ENCODE data around the gene C11orf21.

The C11orf21 gene

DNA sequence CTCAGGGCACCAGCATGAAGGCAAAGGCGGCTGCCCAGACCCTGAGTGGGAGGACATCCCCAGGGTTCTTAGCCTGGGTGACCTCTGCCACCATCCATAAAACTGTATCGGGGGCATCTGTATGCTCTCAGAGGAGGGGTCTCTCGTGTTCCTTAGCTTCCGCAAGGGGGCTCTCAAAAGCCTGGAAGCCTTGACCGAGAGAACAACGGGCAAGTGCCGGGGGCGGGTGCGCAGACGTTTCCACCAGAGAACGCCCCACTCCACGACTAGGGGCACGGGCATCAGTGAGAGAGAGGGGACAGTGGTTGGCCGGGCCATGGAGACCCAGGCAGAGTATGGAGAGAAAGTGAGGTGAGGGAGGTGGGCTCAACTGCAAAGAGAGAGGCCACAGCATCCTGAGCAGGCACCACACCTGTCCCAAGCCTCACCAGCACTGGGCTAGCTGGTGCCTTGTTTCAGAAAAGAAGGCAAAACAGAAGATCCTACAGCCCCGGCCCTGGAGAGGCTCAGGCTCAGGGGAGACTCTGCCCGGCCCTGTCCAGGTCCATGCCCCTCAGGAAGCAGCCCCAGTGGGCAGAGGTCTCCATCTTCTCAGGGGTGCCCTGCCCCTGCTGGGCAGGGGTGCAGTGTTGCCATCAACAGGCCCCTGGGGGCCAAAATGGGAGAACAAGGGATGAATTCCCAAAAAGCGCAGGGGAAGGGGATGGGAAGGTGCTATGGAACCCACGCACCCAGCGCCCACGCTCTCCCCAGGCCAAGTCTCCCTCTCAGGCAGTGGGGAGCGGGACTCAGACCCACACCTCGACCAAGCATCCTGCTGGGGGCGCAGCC is 6.0 kb upstream of the C11orf21 start:
- no peak for DNase-seq

DNA sequence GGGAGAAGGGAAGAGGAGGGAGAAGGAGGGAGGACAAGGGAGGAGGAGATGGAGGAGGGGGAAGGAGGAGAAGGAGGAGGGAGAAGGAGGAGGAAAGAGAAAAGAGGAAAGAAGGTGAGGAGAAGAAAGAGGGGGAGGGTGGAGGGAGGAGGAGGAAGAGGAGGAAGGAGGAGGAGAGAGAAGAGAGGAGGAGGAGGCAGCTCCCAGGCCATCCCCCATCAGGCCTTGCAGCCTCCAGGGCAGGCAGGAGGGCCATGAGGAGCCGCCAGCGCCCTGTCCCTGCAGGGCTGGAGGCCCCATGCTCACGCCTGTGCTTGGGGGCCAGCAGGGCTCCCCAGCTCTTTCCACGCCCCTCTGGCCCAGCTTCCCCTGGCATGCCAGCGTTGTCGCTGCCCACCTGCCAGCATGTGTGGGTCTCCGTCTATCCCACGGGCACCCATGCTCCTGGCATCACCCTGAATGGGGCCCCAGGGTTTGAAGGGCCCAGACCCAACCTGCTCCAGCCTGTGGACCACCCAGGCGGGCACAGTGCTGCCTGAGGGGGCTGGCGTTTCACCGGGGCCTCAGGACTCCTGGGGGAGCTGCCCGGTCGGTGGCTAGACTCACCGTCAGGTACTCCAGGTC is 5.3 kb upstream of the C11orf21 start:
- no peak for DNase-seq

DNA sequence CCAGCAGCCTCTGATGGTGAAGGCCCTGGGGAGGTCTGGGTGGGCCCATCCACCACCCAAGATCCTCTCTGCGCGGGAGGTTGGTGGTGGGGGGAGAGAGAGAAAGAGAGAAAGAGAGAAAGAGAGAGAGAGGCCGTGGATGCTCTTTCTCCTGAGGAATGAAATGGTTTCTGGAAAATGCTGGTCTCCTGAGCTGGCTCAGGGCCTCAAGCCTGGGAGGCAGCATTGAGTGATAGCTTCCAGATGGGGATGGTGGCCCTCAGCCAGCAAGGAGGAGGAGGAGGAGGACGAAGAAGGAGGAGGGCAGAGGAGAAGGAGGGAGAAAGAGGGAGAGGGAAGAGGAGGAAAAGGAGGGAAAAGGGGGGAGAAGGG is 4.7 kb upstream of the C11orf21 start:
- DNase-seq, result no peak

DNA sequence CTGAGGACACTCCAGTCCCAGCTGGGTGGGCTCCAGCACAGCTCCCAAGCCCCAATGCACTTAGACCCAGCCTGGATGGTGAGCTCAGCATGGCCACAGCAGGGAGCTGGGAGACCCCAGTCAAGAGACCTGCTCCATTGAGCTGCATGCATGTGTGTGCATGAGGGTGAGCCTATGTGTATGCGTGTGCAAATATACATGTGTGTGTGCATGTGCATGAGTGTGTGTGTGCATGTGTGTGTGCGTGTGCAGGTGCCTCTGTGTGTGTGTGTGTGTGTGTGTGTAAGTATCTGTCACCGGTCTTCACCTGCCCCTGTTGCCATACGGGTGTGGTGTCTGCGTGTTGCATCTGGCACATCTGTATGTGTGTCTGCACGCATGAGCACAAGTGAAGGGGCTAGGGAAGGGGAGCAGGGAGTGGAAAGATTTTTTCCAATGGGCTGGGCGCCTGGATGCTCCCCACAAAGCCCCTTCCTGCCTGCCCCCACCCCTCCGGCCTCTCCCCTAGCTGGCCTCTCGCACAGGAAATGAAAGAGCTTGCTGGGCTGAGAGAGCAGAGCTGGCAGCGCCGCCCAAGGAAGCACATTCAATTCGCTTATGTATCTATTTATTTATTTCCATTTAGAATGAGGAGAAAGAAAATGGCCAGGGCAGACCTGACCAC is 4.2 kb upstream of the C11orf21 start:
- peak; percentile 59 to 62 for DNase-seq

DNA sequence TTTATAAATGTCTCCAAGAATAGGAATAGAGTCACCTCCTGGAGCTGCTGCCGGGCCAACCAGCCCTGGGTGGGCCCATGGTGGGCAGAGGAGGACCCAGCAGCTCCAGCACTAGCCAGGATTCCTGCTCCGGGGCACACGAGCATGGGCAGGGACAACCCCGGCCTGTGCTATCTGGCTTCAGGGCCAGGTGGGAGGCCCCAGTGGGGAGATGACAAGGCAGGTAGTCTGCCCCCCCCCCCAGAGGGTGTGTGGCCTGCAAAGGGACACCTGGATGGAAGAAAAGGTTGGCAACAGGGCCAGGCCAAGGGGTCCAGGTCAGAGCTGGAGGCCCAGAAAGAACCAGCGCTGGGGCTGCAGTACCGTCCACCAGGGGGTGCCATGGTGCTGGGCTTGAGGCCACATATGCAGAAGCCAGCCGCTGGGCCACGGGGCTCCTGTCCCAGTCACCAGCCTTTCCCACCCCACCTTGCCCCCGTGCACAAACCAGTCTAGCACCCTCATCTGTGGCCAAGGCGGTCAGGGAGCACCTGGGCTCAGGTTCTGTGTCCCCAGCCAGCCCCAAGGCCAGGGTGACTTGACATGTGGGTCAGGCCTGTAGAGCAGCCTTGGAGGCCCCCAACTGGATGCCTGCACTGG is 3.5 kb upstream of the C11orf21 start:
- peak; percentile 91 to 93 for DNase-seq

DNA sequence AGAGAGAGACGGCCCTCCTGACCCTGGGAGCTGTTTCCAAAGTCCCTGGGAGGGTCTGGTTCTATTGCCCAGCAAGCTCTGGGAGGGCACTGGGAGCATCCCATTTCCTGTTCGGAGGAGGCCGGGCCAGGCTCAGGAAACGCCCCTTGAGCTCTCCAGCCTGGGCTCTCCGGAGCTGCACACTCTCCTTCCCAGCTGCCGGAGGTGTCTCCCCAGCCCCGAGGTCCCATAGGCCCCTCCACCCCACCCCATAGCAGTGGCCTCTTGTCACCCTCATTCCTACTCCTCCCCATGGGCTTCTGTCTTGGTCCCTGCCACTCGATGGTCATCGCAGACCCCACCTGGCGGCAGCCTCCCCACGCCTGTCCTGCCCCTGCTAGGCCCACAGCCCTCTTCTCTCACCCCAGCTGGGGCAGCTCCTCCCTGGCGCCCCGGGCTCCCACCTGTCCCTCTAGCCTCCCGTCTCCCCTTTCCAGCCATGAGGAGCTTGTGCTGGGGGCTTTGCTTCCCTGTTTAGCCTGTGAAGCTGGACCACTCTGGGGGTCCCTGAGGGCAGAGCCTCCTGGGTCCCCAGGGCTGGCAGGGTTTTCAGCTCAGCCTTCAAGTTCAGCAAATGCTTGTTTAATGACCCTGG is 2.9 kb upstream of the C11orf21 start:
- peak in 1 of 2 experiments; percentile 36 for DNase-seq

DNA sequence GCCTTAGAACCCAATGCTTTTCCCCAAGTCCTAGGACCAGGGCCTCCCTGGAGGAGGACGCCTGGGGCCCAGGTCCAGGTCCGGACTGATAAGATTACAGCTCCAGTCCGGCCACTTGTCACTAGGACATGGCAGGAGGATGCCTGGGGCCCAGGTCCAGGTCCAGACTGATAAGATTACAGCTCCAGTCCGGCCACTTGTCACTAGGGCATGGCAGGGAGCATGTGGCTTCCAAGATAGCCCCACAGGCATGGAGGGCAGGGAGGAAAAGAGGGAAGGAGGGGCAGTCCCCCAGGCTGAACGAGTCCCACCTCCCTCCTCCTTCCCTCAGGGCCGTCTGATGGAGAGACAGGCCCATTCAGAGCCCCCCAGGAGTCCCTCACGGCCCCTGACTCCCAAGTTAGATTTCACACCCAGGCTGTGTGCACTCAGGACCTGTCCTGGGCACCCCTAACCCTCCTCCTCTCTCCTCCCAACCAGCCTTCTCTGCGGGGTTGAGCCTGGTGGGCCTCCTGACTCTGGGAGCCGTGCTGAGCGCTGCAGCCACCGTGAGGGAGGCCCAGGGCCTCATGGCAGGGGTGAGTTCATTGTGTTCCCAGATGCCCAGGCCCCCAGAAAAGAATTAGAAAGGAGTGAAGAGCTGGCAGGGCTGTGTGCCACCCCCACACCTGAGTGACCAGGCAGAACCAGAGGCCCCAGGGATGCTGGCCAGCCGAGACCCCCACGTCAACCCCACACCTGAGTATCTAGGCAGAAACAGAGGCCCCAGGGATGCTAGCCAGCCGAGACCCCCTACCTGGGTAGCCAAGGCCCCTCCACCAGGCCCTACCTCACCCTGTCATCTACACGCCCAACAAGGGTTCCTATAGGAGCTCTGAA is 2.1 kb upstream of the C11orf21 start:
- peak; percentile 24 to 27 for DNase-seq

DNA sequence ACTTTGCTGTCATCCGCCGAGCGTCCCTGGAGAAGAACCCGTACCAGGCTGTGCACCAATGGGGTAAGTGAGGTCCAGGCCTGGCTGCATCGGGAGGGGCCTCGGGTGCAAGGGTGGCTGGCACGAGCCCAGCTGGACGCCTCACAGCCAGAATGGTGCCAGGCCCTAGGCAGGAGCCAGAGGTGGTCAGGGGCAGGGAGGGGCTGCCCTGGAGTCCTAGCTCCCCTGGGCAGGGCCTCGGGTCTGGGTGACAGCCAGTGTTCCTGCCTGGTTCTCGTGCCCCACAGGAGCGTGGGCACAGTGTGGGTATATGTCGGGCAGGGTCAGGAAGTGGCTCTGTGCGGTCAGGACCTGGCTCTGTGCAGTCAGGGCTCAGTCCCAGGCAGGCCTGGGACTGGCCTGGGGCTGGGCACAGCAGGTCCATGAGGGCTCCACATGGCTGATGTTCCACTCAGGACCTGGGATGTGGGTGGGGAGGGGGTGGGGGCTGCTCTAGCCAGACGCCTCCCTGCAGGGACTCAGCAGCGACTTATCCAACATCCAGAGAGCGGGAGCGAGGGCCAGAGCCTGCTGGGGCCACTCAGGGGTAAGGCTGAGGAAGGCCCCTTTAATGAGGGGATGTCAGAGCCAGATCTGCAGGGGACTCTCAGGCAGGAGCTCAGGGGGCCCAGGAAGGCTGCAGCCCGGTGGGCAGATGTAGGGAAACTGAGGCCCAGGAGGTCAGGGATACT is 1.3 kb upstream of the C11orf21 start:
- DNase-seq, result peak; percentile 44 to 45

DNA sequence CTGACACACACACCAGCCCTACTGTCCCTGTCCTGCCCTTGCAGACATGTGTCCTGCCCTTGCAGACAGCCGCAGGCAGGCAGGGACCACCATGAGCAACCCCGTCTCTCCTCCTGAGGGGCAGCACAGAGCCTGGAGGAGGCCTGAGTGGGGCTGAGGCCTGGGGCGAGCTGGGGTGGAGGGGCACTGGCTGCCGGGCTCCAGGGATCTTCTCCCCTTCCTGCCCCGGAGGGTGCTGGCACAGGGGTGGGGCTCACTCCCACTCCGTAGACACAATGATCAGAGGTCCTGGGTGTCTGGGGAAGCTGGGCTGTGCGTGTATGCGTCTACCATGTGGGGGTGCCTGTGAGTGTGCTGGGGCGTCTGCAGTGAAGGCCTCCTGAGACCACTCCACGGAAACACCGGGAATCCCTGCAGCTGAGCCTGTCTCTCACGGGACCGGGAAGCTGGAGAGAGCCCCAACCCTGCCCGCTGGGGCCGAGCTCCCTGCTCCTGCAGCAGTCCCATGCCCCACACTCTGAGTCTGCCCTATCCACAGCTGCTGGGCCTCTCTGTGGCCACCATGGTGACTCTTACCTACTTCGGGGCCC is 683 bp upstream of the C11orf21 start:
- peak; percentile 59 to 65 for DNase-seq

DNA sequence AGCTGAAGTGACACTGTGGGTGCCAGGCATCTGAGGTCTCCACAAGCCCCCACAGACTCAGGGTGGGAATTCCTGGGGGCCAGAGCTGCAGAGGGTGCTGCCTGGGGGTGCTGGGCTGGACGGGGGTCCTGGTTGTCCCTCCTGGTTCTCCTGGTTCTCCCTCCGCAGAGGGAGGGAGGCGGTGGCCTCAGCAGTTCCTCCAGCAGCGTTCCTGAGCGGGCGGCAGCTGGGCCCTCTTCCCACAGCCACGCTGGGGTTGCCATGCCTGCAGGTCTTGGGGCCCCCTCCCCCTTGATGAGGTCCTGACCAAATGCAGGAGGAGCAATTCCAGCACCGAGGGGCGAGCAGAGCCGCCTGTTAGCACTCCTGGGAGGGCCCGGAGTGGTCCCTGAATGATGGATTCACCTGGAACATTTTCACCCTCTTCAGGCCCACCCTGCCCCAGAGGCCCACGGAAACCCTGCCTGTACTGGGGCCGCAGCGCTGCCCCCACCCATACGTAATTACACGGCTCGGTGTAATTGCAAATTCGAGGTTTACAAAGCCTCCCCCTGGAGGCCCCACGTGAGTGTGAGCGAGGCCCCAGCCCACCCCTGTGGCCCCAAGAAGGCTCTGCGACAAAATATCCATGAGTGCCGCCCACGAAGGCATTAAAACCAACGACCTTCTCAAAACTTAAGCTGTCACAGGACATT is 635 bp downstream of the C11orf21 start:
- DNase-seq, result peak; percentile 37 to 41

DNA sequence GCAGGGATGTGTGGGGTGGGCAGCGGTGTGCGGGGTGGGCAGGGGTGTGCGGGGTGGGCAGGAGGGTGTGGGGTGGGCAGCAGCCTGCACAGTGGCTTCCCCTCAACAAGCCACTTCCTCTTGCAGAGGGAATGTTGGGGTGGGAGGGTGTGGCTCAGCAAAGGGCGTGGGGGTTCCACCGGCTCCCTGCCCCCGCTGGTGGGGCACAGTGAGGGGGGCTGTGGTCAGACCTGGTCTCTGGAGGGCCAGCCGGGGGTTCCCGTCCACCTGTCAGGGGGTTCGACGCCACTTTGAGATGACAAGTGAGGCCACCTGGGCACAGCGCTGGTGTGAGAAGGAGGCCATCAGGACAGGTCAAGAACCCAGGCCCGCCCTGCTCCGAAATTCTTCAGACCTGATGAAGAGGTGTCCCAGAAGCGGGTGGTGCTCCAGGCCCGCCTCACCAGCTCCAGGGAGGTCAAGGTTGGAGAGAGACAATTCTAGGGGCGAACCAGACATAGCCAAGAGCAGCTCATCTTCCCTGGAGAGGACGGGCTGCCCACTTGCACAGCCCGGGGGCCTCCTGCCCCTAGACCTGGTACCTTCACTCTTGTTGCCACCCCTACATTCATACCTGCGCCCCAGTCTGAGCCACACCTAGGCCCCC is 1.3 kb downstream of the C11orf21 start:
- DNase-seq, result peak; percentile 31 to 35

DNA sequence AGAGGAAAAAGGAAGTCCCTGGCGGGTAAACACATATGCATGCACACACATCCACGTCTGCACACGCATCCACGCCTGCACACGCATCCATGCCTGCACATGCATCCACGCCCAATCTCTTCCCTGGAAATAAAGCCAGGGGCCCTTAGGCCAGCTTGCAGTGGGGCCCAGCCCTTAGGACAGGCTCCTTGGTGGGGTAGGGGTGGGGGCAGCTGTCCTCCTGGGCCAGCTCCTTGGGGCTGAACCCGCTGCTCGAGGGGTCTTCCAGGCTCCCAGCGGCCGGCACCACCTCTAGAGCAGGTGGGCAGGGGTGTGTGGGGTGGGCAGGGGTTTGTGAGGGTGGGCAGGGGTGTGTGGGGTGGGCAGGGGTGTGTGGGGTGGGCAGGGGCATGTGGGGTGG is 1.9 kb downstream of the C11orf21 start:
- no peak for DNase-seq

DNA sequence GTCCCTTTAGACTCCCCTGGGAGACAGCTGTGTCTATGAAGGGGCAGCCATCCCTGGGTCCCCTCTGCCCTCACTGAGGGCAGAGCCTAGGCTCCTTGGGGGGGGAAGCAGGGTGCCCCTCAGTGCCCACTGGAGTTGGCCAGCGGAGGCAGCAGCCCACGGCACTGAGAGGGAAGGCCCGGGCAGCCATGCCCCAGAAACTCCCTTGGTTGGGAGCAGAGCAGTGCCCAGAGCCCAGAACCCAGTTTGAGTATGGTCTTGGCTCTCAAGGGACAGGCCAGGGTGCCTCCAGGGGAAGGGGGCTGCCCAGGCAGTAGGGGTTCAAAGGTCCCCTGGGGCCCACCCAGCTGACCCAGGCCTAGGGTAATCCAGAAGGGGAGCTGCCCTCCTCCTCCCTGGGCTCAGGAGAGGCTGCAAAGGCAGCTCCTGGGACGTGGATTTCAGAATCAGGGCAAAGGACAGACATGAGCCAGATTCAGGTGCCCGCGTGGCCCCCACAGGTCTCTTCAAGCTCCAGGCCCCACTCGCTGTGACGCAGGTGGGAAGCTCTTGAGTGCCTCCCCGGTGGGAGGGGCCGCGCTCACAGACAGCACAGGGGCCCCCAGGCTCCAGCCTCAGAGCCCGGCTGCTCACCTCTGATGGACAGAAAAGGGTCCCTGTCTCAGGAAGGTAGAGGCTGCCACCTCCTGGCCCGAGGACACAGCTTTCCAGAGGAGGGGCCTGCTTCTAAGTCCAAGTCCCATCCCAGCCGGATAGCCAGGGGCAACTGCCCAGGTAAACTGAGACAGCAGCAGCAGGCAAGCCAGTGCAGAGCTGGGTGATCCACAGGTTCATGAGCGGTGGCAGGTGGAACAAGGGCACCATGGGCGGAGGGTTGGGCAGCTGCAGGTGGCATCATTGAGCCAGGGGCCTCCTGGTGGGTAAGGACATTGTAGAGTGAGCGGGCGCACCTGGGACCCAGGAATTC is 2.6 kb downstream of the C11orf21 start:
- DNase-seq, result peak; percentile 52 to 53

DNA sequence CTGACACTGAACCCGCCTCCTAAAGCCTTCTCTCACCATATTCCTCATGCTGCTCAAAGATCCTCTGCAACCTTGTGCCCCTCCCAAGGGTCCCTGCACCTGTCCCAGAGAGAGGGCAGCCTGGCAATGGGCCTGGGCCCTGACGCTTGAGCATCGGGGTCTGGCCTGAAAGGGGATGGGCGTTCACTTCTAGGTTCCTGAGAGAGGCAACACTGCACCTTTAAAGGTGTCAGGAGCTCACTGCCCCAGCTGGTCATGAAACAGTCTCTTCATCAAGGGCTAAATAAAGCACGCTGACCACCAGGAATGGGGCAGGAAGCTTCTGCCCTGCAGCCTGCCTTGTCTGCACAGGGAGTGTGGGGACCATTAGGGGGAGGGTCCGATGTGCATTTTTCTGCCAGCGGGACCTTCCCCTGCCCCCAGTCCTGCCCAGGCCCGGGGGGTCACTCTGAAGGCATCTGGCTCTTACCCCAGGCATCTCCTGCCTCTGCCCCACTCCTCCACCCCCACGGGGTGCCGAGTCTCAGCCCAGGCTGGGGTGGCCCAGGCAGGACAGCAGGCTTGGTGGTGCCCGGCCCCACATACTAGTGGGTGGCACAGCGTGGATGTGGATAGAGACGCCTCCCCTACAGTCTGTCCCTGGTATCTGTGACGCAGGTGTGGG is 3.5 kb downstream of the C11orf21 start:
- peak; percentile 11 to 12 for DNase-seq

DNA sequence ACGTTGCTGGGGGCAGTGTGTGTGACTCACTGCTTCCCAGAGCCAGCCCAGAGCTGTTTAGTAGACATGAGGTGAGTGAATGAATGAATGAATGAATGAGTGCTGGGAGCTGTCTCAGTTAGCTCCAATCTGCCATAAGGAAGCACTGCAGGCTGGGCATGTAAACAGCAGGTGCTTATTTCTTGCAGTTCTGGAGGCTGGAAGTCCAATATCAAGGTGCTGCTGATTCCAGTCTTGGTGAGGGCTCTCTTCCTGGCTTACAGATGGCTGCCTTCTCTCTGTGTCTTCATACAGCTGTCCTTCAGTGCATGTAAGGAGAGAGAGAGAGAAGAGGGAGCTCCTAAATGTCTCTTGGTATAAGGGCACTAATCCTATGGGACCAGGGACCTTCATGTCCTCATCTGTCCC is 4.1 kb downstream of the C11orf21 start:
- DNase-seq, result no peak

DNA sequence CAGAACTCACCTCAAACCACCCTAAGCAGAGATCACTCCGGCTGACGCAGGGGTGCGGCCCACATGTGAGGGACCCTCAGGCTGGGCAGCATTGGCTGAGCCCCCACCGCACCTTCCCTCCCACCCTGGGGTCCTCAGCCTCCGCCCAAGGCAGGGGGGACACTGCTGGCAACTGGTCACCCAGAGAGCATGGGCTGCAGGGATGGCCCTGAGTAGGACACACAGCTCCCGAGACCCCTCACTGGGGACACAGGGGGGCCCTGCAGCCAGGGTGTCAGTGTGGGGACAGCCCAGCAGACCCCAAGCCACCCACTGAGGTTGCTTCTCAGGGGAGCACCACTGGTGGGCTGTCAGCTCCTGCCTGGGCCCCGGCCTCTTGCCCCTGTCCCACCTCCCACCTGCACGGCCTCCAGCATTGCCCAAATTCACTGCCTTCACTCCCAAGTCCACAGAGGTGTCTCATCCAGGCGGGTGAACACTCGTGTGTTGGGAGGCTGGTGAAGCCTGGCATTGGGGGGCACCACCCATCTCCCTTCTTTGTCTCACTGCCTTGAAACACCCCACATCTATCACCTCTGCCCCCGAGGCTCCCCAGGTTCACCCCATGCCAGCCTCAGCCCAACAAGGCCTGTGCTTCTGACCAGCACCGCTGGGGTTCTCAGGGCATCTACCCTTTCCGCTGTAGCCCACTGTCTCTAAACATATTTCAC is 4.7 kb downstream of the C11orf21 start:
- peak; percentile 11 to 16 for DNase-seq
